ENCODE results near the gene TMEM164.

TMEM164 gene

GRCh38 chrX:110215411-110215810 is 212.5 kb downstream of the TMEM164 start:
- no peak for DNase-seq

- DNase-seq, result no peak
These were observed 213.1 kb downstream of the TMEM164 start for GRCh38 chrX:110216027-110216426.

- no peak for DNase-seq
These were observed 215.7 kb downstream of the TMEM164 start for GRCh38 chrX:110218591-110218990.

- DNase-seq, result no peak
These were observed 217.0 kb downstream of the TMEM164 start for GRCh38 chrX:110219920-110220319.

GRCh38 chrX:110222497-110223257 is 219.8 kb downstream of the TMEM164 start:
- DNase-seq, result no peak

- DNase-seq, result no peak
These were observed 222.2 kb downstream of the TMEM164 start for GRCh38 chrX:110224926-110225617.

GRCh38 chrX:110226931-110227330 is 224.0 kb downstream of the TMEM164 start:
- no peak for DNase-seq
